Activated CD4-positive, CD25-positive, alpha-beta regulatory T cell treated with anti-CD3 and anti-CD28 coated beads, Interleukin-2, amount 50 U/mL, for 24 hours (primary cell): ENCODE data around the gene SIK3.
A peak's percentile ranks its signal among the peaks of the same experiment; 100 is the strongest.

Experiments used
- ATAC-seq, 2 donors: fragments of 150-1000 bp; cut with Tn5 transposase; one replicate each; pipeline ENCODE4 v1.10.0; 2021; ENCODE audit warnings: mild to moderate bottlenecking in 1 of 2, moderate library complexity in 1 of 2

The SIK3 gene

GRCh38 chr11:116962108-116962507 is 136.1 kb downstream of the SIK3 start:
- no peak for ATAC-seq

- no peak for ATAC-seq
These were observed 137.3 kb downstream of the SIK3 start for GRCh38 chr11:116960930-116961329.

DNA sequence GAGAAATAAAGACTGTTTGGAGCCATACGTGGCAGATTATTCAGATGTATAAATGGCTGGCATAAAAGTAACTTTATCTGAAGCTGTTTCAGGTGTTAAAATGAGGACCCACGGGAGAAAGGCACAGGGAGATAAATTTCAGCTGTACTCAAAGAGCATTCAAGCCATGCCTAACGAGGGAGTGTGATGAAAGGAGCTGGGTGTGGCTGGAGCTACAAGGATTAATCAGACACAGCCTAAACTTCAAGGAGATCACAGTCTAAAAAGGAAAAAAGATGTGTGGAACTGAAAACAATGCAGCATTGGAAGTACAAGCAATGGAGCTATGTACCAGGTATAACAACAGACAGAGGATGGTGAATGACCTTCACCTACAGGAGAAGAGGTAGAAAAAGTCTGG is 140.0 kb downstream of the SIK3 start:
- ATAC-seq: no peak

- ATAC-seq: no peak
These were observed 142.3 kb downstream of the SIK3 start for GRCh38 chr11:116955949-116956348.

DNA sequence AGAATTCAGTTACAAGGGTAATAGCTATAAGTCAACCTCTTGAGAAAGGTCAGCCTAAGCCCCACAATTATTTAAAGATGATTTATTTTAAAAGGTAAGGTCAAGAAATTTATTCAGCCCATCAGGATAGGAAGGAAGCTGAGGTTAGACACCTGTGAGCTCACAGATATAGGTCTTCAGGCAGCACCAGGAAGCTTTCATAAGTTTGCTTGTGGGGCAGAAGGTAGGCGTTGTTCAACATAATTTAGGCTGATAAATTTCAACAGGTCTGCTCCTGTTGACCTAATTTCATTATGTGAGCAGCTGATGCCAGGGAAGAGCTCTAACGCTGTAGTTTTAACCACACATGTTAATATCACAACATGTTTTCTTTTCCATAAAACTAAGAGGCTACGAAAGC is 142.7 kb downstream of the SIK3 start:
- ATAC-seq: no peak

- ATAC-seq: no peak
These were observed 144.5 kb downstream of the SIK3 start for GRCh38 chr11:116953530-116954285.

DNA sequence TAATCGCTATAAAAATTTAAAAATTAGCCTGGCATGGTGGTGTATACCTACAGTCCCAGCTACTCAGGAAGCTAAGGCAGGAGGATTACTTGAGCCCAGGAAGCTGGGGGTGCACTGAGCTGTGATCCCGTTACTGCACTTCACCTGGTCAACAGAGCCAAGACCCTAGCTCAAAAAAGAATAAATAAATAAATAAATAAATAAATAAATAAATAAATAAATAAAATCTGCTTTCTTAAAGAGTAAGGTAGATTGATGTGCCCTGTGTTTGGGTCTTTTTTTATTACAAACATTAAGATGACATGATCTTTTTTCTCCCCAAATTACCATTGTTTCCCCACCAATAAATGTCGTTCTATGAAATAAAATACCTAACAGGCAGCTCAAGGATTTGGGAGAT is 146.5 kb downstream of the SIK3 start:
- no peak for ATAC-seq

GRCh38 chr11:116950210-116950609 is 148.0 kb downstream of the SIK3 start:
- ATAC-seq: no peak

DNA sequence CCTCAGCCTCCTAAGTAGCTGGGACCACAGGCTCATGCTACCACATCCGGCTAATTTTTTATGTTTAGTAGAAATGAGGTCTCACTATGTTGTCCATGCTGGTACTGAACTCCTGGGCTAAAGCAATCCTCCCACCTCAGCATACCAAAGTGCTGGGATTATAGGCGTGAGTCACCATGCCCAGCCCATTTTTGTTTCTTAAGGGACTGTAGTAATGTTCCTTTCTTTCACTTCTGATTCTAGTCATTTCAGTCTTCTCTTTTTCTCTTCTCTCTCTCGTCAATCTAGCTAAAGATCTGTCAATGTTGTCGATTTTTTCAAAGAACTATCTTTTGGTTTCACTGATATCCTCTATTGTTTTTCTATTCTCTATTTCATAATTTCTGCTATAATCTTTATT is 149.8 kb downstream of the SIK3 start:
- ATAC-seq: peak; percentile 58 to 62

DNA sequence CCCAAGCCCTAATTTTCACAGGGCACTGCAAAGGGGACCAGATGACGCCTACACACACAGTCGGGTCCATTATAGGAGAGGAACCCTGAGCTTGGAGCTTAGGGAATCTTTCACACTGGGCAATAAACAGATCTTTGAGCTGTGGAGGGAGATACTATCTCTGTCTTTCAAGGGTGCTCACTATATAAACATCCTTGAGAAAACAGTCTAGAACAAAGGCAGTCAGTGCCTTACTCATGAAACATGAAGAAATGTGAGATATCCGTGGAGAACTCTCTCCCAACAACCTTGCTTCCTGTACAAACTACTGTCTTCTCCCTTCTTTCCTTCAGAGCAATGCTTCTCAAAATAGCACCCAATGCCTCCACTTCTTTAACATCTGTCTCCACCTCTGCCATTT is 151.8 kb downstream of the SIK3 start:
- ATAC-seq: no peak

DNA sequence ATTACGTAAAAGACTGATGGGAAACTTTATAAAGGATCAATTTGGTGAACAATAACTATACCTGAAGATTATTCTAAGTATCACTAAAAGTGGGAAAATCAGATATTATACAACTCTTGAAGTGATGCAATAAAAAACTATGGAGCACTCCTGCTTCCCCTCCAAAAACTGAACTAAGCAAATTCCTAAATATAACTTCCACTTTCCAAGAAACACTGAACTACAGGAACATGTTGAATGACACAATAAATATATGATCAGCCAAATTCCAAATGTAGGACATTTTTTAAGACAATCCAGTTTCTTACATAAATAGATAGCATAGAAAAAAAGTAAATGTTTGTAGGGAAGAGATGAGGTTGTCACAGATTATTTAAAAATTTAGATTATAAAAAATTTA is 158.7 kb downstream of the SIK3 start:
- ATAC-seq: no peak

DNA sequence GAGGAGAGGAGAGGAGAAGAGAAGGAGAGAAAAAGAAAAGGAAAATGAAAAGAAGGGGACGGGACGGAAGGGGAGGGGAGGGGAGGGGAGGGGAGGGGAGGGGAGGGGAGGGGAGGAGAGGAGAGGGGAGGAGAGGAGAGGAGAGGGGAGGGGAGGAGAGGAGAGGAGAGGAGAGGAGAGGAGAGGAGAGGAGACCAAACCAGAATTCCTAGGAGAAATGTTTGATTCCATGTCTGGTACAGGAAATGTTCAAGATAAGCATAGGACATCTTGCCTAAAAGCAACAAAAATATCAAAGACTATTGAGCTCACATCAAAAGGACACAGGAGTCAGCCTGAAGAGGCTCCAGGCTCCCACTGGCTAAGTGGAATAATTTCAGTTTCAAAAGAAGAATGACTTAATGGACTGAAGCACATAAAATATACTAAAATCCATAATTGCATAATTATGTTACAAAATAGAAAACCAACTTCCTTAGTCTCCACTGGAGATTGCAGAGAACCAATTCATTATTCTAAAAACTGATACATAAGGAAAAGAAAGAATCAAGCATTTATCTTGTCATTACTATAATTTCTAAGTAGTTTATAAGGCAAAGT is 159.7 kb downstream of the SIK3 start:
- no peak for ATAC-seq

DNA sequence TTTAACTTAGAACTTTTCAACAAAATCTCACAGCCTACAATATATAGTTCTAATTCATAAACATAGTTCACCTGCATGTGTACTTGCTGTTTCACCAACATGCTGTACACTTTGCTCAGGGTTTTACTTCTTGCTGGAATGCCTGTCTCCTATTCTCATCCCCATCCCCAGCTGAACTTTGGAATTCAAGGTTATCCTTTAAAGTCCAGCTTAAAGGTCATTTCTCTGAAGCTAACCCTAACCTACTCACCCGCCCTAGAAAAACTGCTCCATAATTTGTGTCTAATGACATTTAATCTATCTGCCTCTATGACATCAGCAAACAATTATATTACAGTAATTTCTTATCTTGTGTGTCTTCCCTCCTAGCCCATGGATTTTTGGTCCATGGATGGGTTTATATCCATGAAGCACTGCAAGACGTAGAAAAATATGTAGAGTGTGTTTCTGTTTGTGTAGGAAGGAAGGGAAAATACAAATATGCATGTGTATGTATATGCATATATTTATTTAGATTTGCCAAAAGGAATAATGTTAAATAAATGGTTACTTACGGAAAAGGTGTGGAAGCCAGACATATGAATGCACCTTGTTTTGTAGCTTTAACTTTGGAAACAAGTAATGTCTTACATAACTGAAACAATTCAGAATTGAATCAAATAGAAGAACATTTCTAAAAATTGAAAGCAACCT is 161.3 kb downstream of the SIK3 start:
- ATAC-seq: no peak

DNA sequence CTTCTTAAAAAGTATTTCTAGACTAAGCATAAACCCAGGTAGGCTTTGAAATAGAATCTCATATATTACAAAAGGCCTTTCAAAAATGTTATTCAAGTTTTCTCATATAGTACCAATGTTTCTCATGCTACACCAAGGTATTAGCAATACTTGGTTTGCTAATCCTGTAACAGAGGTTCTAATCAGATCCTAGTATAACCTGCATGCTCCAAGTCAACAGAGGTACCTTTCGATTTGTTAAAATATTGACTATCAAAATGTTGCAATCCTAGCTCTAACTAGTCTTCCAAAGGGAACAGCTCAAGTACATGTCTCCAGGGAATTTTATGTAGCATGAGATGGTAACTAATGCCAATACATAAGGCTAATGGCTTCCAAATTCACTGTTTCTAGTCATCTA is 162.7 kb downstream of the SIK3 start:
- no peak for ATAC-seq

DNA sequence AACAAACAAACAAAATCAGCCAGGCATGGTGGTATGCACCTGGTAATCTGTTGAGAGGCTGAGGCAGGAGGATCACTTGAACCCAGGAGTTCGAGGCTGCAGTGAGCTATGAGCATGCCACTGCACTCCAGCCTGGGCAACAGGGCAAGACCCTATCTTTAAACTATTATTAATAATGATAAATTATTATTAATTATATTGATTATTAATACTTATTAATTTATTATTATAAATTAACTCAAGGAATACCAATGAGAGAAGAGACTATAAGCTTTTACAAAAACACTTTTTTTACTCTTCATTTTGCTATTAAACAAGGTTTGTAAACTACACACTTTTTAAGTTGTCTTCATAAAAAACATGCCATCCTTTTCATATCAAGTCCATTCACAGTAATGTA is 163.1 kb downstream of the SIK3 start:
- no peak for ATAC-seq

DNA sequence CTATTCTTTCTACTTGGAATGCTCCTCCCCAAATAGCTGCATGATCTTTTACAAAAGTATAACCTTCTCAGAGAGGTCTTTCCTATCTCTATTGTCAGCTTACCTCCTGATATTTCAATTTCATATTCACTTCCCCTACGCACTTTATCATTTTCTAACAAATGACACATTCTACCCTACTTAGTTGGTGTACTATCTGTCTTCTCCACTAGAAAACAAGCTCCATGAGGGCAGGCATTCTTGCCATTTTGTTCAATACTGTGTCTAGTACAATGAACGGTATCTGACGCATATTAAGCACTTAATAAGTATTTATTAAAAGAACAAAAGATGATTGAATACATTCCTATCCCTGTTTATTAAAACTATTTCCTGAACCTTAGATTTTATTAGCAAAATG is 164.3 kb downstream of the SIK3 start:
- ATAC-seq: no peak

DNA sequence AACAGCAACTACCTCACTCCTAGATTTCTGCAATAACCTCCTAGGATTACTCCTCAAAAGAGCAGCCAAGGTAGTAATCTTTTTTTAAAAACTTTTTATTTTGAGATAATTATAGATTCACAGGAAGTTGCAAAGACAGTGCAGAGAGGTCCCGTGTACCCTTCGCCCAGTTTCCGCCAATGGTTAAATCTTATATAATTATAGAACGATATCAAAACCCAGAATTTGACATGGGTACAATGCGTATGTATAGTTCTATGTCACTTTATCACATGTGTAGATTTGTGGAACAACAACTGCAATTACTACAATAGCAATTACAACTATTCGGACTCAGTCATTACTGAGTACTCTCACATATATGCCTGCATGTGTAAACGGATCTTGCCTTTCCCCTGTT is 166.0 kb downstream of the SIK3 start:
- ATAC-seq: no peak

DNA sequence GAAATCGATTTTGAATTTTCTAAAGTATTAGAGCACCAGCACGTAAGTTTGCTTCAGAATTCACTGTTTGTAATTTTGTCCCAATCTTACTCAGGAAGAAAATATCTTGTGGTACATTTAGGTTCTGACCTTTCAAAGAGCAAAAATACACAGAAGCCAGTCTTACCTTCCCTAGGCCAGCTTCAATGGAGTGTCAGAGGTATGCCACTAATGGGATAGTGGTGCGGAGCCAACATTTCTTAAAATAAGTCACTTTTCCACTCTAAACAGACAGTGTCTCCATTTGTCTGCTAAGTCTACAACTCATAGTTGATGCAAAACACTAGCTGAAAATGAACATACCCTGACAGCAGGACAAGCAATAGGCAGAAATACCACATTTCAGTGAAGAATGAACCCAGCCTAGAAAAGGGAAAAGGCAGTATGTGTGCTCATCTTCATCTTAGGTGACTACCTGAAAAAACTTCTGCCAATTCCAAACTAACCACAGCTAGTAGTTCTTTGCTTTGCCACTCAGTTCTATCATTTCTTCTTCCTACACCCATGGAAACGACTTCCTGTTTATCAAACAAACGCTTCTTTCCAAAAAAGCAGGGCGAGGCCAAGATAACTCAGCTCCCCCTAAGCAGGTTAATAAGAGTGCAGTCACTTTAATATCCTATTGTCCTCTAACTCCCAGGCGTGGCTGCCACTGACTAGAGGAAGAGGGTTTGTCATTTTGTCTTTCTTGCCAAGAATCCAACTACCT is 166.8 kb downstream of the SIK3 start:
- ATAC-seq: peak in 1 of 2 donors; percentile 17

GRCh38 chr11:116930586-116930985 is 167.6 kb downstream of the SIK3 start:
- ATAC-seq: no peak

GRCh38 chr11:116930177-116930576 is 168.1 kb downstream of the SIK3 start:
- ATAC-seq: peak in 1 of 2 donors; percentile 9

DNA sequence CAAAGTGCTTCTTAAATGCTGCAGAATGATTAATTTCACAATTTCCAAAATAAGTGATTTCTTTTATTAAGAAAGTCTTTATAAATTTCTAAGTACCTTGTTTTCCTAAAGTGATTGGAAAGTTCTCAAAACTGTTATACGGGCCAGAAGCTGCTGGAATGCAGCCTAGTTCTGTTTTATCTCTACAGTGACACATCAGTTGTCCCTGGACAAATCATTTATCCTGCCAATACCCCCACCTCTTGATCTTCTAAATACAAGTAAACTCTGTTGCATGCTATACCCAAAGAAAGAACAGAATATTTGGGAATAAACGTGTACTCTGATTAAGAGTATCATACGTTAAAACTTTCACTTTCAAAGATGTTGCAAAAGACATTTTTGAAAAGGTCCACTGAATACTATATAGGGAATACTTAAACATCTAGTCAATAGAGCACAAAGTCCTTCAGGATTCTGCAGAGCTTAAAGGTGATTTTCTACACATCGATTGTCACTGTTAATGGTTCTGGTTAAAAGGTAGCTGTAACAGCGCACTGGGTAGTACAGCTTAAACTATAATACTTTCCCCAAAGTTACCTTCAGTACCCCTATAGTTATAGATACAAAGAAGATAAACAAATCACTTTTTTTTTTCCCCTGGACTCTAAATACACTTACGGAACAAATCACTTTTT is 168.7 kb downstream of the SIK3 start:
- no peak for ATAC-seq

DNA sequence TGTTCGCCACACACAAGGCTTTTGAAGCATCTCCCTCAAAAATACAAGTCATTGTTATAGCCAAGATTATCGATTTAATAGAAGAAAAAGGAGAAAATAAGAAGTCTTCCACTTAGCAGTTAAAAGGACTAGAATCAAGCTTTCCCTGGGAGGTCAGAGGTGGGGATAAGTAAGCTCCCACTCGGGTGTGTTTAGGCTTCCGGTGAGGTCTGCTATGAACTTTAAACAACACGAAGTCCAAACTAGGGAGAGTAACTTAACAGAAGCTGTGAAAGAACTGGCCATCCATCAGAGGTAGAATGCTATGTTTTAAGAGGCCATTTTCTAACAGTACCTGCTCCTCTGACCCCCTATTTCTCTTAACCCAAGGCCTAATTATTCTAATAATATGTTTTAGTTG is 169.4 kb downstream of the SIK3 start:
- ATAC-seq: no peak
